CD8-positive, alpha-beta memory T cell (primary cell): ENCODE data around the gene MARK3. TPM values are rescaled to one million over a fixed set of nuclear protein-coding genes. Genes with fewer than 3 reads are reported as not detected.

ENCODE experiments used
- CTCF ChIA-PET: fragments of 350-600 bp; sonication (Branson Sonifier 250); formaldehyde crosslinking; loops from one replicate; lab custom pipeline; 2021; ENCODE audit warnings: antibody characterized with exemption; lab: Charles Lee
- POLR2A ChIA-PET: fragments of 350-600 bp; sonication (Branson Sonifier 250); formaldehyde crosslinking; loops from one replicate; lab custom pipeline; 2021; ENCODE audit warnings: antibody characterized with exemption; lab: Charles Lee
- DNase-seq, 5 donors: peaks; one replicate each; pipeline versions ENCODE4 v3.0.0 to v3.0.0-alpha.2; 2020 to 2022; ENCODE audit warnings: mixed read lengths in 1 of 5
- H3K27ac ChIP-seq: one replicate; pipeline ENCODE4 v1.7.0; 2013; ENCODE audit warnings: low read depth, mild to moderate bottlenecking, low read length, moderate library complexity
- H3K27me3 ChIP-seq: 2 replicates; pipeline ENCODE4 v1.7.0; 2013; ENCODE audit warnings: low read length, mild to moderate bottlenecking; ENCODE audit not compliant: insufficient read depth, poor library complexity, severe bottlenecking
- H3K36me3 ChIP-seq: 2 replicates; pipeline ENCODE4 v1.7.0; 2013; ENCODE audit warnings: mild to moderate bottlenecking, low read length, moderate library complexity; ENCODE audit not compliant: insufficient read depth
- H3K4me1 ChIP-seq: 2 replicates; pipeline ENCODE4 v1.7.0; 2013; ENCODE audit warnings: mild to moderate bottlenecking, low read length, moderate library complexity; ENCODE audit not compliant: insufficient read depth
- H3K4me3 ChIP-seq: 2 replicates; pipeline ENCODE4 v1.7.0; 2013; ENCODE audit warnings: mild to moderate bottlenecking, low read length
- H3K9me3 ChIP-seq: 2 replicates; pipeline ENCODE4 v1.7.0; 2013; ENCODE audit warnings: mild to moderate bottlenecking, low read length
- H3K27ac Mint-ChIP-seq, 8 donors: one replicate each; pipeline ENCODE4 v1.8.0; 2020 to 2021; ENCODE audit warnings: mixed read lengths in 8 of 8, mild to moderate bottlenecking in 6 of 8, inconsistent platforms in 3 of 8, moderate library complexity in 3 of 8
- H3K27me3 Mint-ChIP-seq, 2 donors: one replicate each; pipeline ENCODE4 v1.8.0; 2020 to 2021; ENCODE audit warnings: mixed read lengths in 2 of 2, mild to moderate bottlenecking in 1 of 2, moderate library complexity in 1 of 2
- H3K36me3 Mint-ChIP-seq, 3 donors: one replicate each; pipeline ENCODE4 v1.8.0; 2020 to 2021; ENCODE audit warnings: mixed read lengths in 3 of 3, inconsistent platforms in 1 of 3, mild to moderate bottlenecking in 1 of 3
- H3K4me1 Mint-ChIP-seq, 3 donors: one replicate each; pipeline ENCODE4 v1.8.0; 2020 to 2021; ENCODE audit warnings: mixed read lengths in 3 of 3, inconsistent platforms in 1 of 3, mild to moderate bottlenecking in 1 of 3
- H3K4me3 Mint-ChIP-seq, 7 donors: one replicate each; pipeline ENCODE4 v1.8.0; 2020 to 2021; ENCODE audit warnings: mixed read lengths in 7 of 7, mild to moderate bottlenecking in 6 of 7, moderate library complexity in 4 of 7, inconsistent platforms in 2 of 7
- H3K9me3 Mint-ChIP-seq, 5 donors: one replicate each; pipeline ENCODE4 v1.8.0; 2020 to 2022; ENCODE audit warnings: mixed read lengths in 5 of 5, mild to moderate bottlenecking in 3 of 5, moderate library complexity in 2 of 5, inconsistent platforms in 1 of 5
- polyA plus RNA-seq: library from polyadenylated mRNA; unstranded; fragments of 300-500 nt; fragmentation: Illumina TruSeq; gene quantifications from one replicate; pipeline ENCODE4 v1.2.3, GENCODE V29; 2021
- total RNA-seq, 2 experiments: library from RNA; stranded (reverse); gene quantifications; one replicate each; pipeline ENCODE4 v1.2.3, GENCODE V29; 2021

The MARK3 gene
- total and polyA plus RNA-seq, 3 experiments from 2014 or later: 45.7 to 92.7 (median 91.9) TPM

DNA sequence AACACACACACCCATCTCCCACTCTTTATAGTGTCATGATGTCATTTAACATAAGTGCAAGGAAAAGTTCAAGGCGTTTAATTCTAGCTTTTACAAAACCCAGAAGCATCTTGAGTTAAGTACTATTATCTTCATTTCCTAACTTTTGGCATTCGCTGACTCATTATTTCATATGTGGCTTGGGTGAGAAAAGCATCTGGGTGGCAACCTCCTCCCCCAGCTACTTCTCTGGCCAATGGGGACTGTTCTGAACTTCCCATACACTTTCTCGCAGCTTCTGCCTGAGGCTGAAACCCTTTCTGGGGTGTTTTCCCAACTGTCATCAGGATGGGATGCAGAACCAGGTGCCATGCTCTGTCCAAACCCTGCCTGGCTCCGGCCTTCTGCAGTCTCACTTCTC, 2.8 kb upstream of the MARK3 start:
- Mint-ChIP-seq H3K9me3 (no peaks in the 10 kb centered on the region), H3K27me3 (peaks cover 8 to 10% of the 10 kb centered on the region in 2 donors), H3K4me1 (peaks cover 16 to 22% (median 20%) of the 10 kb centered on the region in 3 donors), H3K4me3 (peak overlapping the region in 1 of 7 donors; percentile 24), H3K36me3 (peaks cover 0 to 14% (median 0%) of the 10 kb centered on the region in 3 donors), H3K27ac (peak overlapping the region in 3 of 8 donors; percentile 71 to 83 (median 81))
- Histone ChIP-seq H3K4me3 (no peak overlapping the region), H3K9me3 (no peaks in the 10 kb centered on the region), H3K27me3 (no peaks in the 10 kb centered on the region), H3K36me3 (no peaks in the 10 kb centered on the region), H3K4me1 (peaks cover 17% of the 10 kb centered on the region), H3K27ac (no peak overlapping the region)
- ChIA-PET CTCF (interaction anchor here (8.4 kb wide), 1 partner anchor 9 kb away, joined by 51 read pairs; no protein-coding TSS in a partner anchor), POLR2A (no interaction called here)
- DNase-seq: no peak

GRCh38 chr14:103384450-103385151, 614 bp upstream of the MARK3 start:
- H3K27me3 ChIP-seq: no peaks in the 10 kb centered on the region
- Mint-ChIP-seq H3K4me1 (peaks cover 26 to 43% (median 37%) of the 10 kb centered on the region in 3 donors), H3K27ac (peak overlapping the region; percentile 92 to 98 (median 94)), H3K27me3 (peaks cover 1 to 4% of the 10 kb centered on the region in 2 donors), H3K4me3 (peak overlapping the region; percentile 92 to 99 (median 98)), H3K36me3 (peaks cover 0 to 14% (median 0%) of the 10 kb centered on the region in 3 donors), H3K9me3 (no peaks in the 10 kb centered on the region)
- peaks cover 33% of the 10 kb centered on the region for H3K4me1 ChIP-seq
- no peaks in the 10 kb centered on the region for H3K9me3 ChIP-seq
- peak overlapping the region; percentile 88 for H3K4me3 ChIP-seq
- ChIA-PET CTCF (interaction anchor here (1.4 to 1.9 kb wide), 2 partner anchors 9 to 11 kb away, joined by 4 to 9 read pairs; no protein-coding TSS in a partner anchor), POLR2A (interaction anchor here (1.0 to 2.1 kb wide), 3 partner anchors 15 to 177 kb away, joined by 3 to 25 read pairs (median 4); partner anchors contain the start of genes BAG5 and EIF5)
- no peak for DNase-seq
- H3K36me3 ChIP-seq: no peaks in the 10 kb centered on the region
- peak overlapping the region; percentile 87 for H3K27ac ChIP-seq

DNA sequence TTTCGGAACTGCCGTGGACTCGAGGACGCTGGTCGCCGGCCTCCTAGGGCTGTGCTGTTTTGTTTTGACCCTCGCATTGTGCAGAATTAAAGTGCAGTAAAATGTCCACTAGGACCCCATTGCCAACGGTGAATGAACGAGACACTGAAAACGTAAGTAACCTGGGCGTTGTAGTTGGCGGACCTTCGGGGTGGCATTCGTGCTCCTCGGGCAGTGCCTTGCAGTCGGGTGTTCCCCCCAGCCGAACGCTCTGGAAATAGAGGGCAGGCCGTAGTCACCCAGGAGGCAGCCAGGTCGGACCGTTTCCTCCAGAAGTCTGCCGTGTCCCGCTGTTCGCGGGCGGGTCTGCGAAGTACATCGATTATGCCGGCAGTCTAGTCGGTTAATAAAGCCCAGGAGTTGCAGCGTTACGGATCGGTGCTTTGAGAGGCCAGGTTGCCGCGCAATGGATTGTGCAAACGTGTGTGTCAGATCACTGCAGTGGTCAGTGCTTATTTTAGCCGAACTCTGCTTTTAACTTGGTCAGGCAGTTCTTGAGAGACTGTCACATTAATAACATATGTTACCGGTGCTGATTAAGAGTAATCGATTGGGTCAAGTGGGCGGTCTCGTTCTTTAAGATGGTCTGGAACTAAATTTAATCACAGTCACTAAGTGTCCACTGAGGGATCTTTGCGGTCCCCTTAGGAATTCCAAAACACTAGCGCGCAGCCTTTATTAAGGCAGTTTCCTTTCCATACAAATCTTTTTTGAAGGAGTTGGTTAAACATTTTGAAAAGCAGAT, 906 bp downstream of the MARK3 start:
- Mint-ChIP-seq H3K27ac (peak overlapping the region; percentile 93 to 99 (median 96)), H3K27me3 (peaks cover 0 to 1% of the 10 kb centered on the region in 2 donors), H3K36me3 (peaks cover 0 to 14% (median 0%) of the 10 kb centered on the region in 3 donors), H3K4me3 (peak overlapping the region; percentile 95 to 99 (median 98)), H3K9me3 (no peaks in the 10 kb centered on the region), H3K4me1 (peaks cover 35 to 55% (median 48%) of the 10 kb centered on the region in 3 donors)
- DNase-seq: peak in 4 of 5 donors; percentile 20 to 56 (median 30)
- no peaks in the 10 kb centered on the region for H3K27me3 ChIP-seq
- H3K4me1 ChIP-seq: peaks cover 39% of the 10 kb centered on the region
- ChIA-PET POLR2A (interaction anchor here (1.0 to 2.1 kb wide), 2 partner anchors 14 to 52 kb away, joined by 4 to 25 read pairs; partner anchors contain the start of gene EIF5), CTCF (interaction anchor here (0.7 to 1.9 kb wide), 2 partner anchors 8 to 12 kb away, joined by 3 to 9 read pairs; no protein-coding TSS in a partner anchor)
- H3K27ac ChIP-seq: peak overlapping the region; percentile 87
- peak overlapping the region; percentile 88 for H3K4me3 ChIP-seq
- no peaks in the 10 kb centered on the region for H3K36me3 ChIP-seq
- H3K9me3 ChIP-seq: no peaks in the 10 kb centered on the region

GRCh38 chr14:103386713-103387329, 1.6 kb downstream of the MARK3 start:
- Histone ChIP-seq H3K27ac (peak overlapping the region; percentile 87), H3K36me3 (no peaks in the 10 kb centered on the region), H3K27me3 (no peaks in the 10 kb centered on the region), H3K4me1 (peaks cover 39% of the 10 kb centered on the region), H3K9me3 (no peaks in the 10 kb centered on the region), H3K4me3 (peak overlapping the region; percentile 88)
- POLR2A ChIA-PET: interaction anchor here (0.6 kb wide), 1 partner anchor 233 kb away, joined by 4 read pairs; no protein-coding TSS in a partner anchor
- Mint-ChIP-seq H3K36me3 (peaks cover 0 to 14% (median 0%) of the 10 kb centered on the region in 3 donors), H3K27me3 (peaks cover 0 to 1% of the 10 kb centered on the region in 2 donors), H3K9me3 (no peaks in the 10 kb centered on the region), H3K27ac (peak overlapping the region; percentile 93 to 99 (median 96)), H3K4me3 (peak overlapping the region; percentile 95 to 99 (median 98)), H3K4me1 (peaks cover 36 to 60% (median 52%) of the 10 kb centered on the region in 3 donors)
- no peak for DNase-seq
- CTCF ChIA-PET: interaction anchor here (0.7 kb wide), 1 partner anchor 13 kb away, joined by 3 read pairs; no protein-coding TSS in a partner anchor

GRCh38 chr14:103388664-103389063, 3.4 kb downstream of the MARK3 start:
- H3K27me3 ChIP-seq: no peaks in the 10 kb centered on the region
- ChIA-PET CTCF (interaction anchor here (5.9 kb wide), 1 partner anchor 9 kb away, joined by 51 read pairs; no protein-coding TSS in a partner anchor), POLR2A (no interaction called here)
- H3K4me3 ChIP-seq: no peak overlapping the region
- no peaks in the 10 kb centered on the region for H3K27me3 Mint-ChIP-seq
- peak overlapping the region in 6 of 8 donors; percentile 14 to 93 (median 23) for H3K27ac Mint-ChIP-seq
- no peak for DNase-seq
- H3K36me3 Mint-ChIP-seq: peaks cover 0 to 14% (median 0%) of the 10 kb centered on the region in 3 donors
- H3K9me3 Mint-ChIP-seq: no peaks in the 10 kb centered on the region
- peaks cover 43 to 75% (median 55%) of the 10 kb centered on the region in 3 donors for H3K4me1 Mint-ChIP-seq
- peak overlapping the region; percentile 48 to 98 (median 75) for H3K4me3 Mint-ChIP-seq
- H3K9me3 ChIP-seq: no peaks in the 10 kb centered on the region
- H3K4me1 ChIP-seq: peaks cover 45% of the 10 kb centered on the region
- H3K27ac ChIP-seq: no peak overlapping the region
- no peaks in the 10 kb centered on the region for H3K36me3 ChIP-seq

GRCh38 chr14:103390605-103391004, 5.4 kb downstream of the MARK3 start:
- Mint-ChIP-seq H3K27ac (peak overlapping the region in 5 of 8 donors; percentile 19 to 76 (median 68)), H3K4me1 (peaks cover 55 to 81% (median 70%) of the 10 kb centered on the region in 3 donors), H3K9me3 (no peaks in the 10 kb centered on the region), H3K4me3 (peak overlapping the region in 1 of 7 donors; percentile 8), H3K27me3 (no peaks in the 10 kb centered on the region), H3K36me3 (peaks cover 0 to 8% (median 0%) of the 10 kb centered on the region in 3 donors)
- DNase-seq: no peak
- Histone ChIP-seq H3K4me1 (peaks cover 57% of the 10 kb centered on the region), H3K4me3 (no peak overlapping the region), H3K36me3 (no peaks in the 10 kb centered on the region), H3K27ac (no peak overlapping the region), H3K9me3 (no peaks in the 10 kb centered on the region), H3K27me3 (no peaks in the 10 kb centered on the region)
- ChIA-PET POLR2A (interaction anchor here (2.0 kb wide), 1 partner anchor 57 kb away, joined by 6 read pairs; the partner anchor contains the start of gene EIF5), CTCF (interaction anchor here (0.8 to 5.9 kb wide), 15 partner anchors 10 to 98 kb away, joined by 3 to 51 read pairs (median 3); partner anchors contain the start of gene EIF5)

DNA sequence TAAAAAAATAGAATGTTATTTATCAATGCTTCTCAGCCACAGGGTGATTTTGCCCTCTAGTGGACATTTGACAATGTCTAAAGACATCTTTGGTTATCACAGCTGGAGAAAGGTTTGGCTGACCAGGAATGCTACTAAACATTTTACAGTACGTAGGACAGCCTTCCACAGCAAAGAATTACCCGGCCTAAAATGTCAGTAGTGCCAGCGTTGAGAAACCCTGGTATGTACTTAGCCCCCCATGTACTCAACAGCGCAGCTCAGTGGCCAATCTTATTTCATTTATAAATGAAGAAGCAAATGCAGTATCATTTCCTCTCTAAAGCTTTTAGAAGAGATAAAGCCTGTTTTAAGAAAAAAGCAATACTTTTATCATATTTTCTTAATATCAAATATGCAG, 5.8 kb downstream of the MARK3 start:
- Histone ChIP-seq H3K36me3 (no peaks in the 10 kb centered on the region), H3K27ac (no peak overlapping the region), H3K4me3 (no peak overlapping the region), H3K27me3 (no peaks in the 10 kb centered on the region), H3K9me3 (no peaks in the 10 kb centered on the region), H3K4me1 (peaks cover 61% of the 10 kb centered on the region)
- Mint-ChIP-seq H3K27me3 (no peaks in the 10 kb centered on the region), H3K4me3 (peak overlapping the region in 4 of 7 donors; percentile 33 to 61 (median 58)), H3K4me1 (peaks cover 59 to 85% (median 74%) of the 10 kb centered on the region in 3 donors), H3K27ac (peak overlapping the region; percentile 9 to 76 (median 63)), H3K36me3 (peaks cover 0 to 5% (median 0%) of the 10 kb centered on the region in 3 donors), H3K9me3 (no peaks in the 10 kb centered on the region)
- peak; percentile 17 to 59 (median 36) for DNase-seq
- ChIA-PET POLR2A (interaction anchor here (2.0 kb wide), 1 partner anchor 57 kb away, joined by 6 read pairs; the partner anchor contains the start of gene EIF5), CTCF (interaction anchor here (0.7 to 5.9 kb wide), 17 partner anchors 9 to 98 kb away, joined by 3 to 51 read pairs (median 3); no protein-coding TSS in a partner anchor)
